HG02943 (cell line): ENCODE data around the gene SCO2.
"Not testable (repeated sequence)": the region's sequence is repeated elsewhere in the genome, so short reads cannot be mapped to it uniquely, and the experiment has no call there.

Experiments
- ATAC-seq: cut with Tn5 transposase; IDR thresholded peaks from one replicate; pipeline ENCODE4 v1.9.1; 2021; ENCODE audit warnings: mild to moderate bottlenecking, low read depth, moderate library complexity; ENCODE audit not compliant: unreplicated experiment

Gene SCO2

GRCh38 chr22:50522208-50522805 lies 3.1 kb downstream of the SCO2 start:
- ATAC-seq, result no peak

DNA sequence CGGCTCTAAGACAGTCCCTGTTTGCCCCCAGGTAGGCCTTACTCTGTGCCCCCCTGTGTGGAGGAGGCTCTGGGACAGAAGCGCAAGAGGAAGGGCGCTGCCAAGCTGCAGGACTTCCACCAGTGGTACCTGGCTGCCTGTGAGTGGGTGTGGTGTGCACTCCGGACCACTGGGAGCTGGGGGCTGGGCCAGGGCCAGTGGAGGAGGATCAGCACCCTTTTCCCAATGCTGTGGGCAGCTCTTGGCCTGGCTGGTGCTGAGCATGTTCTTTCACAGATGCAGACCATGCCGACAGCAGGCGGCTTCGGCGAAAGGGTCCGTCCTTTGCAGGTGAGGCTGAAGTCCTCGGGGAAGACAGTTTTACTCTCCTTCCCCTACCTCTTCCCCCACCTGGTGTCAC lies 3.7 kb downstream of the SCO2 start:
- ATAC-seq, result no peak

- ATAC-seq, result no peak
These were observed 4.5 kb downstream of the SCO2 start for GRCh38 chr22:50520826-50521453.

- ATAC-seq, result not testable (repeated sequence)
These were observed 5.2 kb downstream of the SCO2 start for GRCh38 chr22:50520184-50520583.

DNA sequence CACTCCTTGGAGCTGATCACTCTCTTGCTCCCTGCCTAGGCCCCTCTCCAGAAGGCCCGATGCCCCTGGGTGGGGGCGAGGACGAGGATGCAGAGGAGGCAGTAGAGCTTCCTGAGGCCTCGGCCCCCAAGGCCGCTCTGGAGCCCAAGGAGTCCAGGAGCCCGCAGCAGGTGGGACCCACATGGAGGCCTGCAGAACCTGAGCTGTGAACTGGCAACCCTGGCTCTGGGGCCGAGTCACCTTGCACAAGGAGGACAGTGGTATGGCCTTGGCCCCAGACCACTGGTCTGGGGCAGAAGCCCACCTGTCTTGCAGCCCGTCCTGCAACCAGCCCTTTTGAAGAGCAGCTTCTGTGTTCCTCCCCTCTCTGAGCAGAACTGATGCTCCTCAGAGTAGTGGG lies 6.2 kb downstream of the SCO2 start:
- no peak for ATAC-seq

DNA sequence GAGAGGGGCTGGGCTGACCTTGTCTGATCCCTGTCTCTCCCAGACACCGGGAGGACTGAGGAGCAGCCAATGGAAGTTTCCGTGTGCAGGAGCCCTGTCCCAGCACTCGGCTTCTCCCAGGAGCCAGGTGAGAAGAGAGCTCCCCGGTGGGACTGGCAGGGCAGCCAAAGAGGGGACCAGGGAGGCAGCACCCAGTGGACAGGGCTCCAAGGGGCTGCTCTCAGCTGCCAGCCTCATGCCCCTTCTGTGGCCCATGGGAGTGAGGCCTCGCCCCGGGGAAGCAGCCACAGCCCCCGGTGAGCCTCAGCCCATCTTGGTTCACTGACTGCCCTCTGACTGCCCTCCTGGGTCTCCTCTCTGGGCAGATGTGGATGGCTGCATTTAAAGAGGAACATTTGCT lies 6.8 kb downstream of the SCO2 start:
- no peak for ATAC-seq

- no peak for ATAC-seq
These were observed 7.7 kb downstream of the SCO2 start for GRCh38 chr22:50517495-50518260.

DNA sequence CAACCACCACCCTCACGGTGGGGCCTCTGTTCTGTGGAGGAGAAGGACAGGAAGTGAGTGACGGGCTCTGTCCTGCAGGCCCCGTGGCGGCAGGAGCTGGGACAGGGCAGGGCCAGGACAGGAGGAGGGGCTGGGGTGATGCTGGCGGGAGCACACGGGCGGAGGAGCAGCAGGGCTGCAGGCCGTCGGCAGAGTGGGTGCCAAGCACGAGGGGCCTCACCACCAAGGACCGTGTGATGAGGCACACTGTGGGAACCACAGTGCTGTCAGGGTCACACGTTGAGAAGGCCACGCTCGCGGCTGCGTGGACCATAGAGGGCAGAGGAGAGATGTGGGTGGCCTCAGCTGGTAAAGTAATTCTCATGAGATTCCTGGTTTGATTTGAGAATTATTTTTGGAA lies 8.5 kb downstream of the SCO2 start:
- no peak for ATAC-seq

DNA sequence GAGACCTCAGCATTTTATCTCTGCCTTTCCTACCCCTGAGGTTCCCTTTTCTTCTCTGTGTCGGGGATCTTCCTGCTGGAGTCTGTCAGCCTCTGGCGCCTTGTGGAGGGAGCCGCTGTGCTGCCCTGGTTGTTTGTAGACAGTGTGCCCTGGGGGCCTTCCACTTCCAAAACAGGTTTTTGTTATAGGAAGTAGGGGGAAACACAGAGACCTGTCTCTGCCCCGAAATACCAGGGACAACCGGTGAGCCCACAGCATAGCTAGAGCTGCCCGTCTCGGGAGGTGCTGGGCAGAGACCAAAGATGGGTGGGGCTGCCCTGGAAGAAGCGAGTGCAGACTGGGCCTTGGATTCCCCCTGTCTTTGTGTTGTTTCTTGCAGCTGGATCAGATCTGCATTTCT lies 9.3 kb downstream of the SCO2 start:
- ATAC-seq, result no peak

GRCh38 chr22:50513175-50513574 lies 12.2 kb downstream of the SCO2 start:
- ATAC-seq, result no peak

- ATAC-seq, result no peak
These were observed 16.5 kb downstream of the SCO2 start for GRCh38 chr22:50508897-50509296.

GRCh38 chr22:50507991-50508884 lies 17.2 kb downstream of the SCO2 start, which contains the start of gene NCAPH2:
Gene NCAPH2 (plus strand): TSS chr22:50508224. CDS start chr22:50508338, 114 bp downstream.
- ATAC-seq, result peak; percentile 69

DNA sequence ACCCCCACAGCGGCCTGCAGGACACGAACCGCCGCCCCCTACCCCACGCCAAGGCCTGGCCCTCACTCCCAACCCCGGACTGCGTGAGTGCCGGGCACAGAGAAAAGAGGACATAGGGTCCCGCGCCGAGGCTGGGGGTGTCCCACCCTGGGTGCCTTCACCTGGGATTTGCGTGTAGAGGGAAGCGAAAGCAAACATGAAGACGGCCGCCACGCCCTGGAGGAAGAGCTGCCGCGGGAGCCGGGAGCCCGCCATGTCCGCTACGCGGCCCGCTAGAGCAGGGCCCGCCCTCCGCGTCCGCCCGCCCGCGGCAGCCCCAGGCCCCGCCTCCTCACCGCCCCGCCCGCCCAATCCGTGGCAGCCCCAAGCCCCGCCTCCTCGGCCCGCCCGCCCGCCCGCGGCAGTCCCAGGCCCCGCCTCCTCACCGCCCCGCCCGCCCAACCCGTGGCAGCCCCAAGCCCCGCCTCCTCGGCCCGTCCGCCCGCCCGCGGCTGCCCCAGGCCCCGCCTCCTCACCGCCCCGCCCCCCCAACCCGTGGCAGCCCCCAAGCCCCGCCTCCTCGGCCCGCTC lies 17.9 kb downstream of the SCO2 start, which contains the start of gene LMF2:
Gene LMF2, minus strand, starts transcription at position 282 of the 570 bp plus-strand sequence. Its CDS starts 27 bp downstream, at position 255.
- peak; percentile 39 for ATAC-seq

DNA sequence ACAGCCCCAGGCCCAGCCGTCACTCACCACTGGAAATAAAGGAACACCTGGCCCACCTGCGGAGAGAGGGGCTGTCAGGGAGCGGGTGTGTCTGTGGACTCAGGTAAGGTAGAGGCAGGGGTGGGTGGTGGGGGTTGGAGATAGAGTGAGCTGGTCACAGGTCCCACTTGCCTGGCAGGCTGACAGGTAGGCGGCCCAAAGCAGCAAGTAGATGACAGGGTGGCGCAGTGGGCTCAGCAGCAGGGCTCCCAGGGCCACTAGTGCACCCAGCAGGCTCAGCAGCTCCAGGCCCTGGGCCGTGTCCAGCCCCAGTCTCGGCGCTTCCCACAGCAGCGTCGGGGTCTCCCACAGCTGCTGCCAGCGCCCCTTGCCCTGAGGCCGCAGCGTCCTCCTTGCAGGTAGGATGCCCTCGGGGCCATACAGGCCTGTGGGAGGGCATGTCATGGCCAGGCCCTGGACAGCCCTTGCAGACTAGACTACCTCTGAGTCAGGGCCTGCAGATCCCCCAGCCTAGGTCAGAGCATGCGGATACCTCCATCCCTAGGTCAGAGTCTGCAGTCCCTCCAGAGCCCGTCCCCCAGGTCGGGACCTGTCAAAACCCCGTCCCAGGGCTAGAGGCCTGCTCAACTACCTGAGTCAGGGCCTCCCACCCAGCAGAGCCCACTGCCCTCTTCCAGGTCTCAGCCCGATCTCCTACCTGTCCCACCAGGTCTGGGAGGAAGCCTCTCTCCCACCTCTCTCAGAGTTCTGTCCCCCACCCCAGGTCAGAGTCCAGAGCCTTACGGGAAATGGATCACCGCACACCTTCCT lies 18.6 kb downstream of the SCO2 start:
- ATAC-seq, result peak; percentile 6

GRCh38 chr22:50505776-50506610 lies 19.4 kb downstream of the SCO2 start:
- ATAC-seq, result no peak

DNA sequence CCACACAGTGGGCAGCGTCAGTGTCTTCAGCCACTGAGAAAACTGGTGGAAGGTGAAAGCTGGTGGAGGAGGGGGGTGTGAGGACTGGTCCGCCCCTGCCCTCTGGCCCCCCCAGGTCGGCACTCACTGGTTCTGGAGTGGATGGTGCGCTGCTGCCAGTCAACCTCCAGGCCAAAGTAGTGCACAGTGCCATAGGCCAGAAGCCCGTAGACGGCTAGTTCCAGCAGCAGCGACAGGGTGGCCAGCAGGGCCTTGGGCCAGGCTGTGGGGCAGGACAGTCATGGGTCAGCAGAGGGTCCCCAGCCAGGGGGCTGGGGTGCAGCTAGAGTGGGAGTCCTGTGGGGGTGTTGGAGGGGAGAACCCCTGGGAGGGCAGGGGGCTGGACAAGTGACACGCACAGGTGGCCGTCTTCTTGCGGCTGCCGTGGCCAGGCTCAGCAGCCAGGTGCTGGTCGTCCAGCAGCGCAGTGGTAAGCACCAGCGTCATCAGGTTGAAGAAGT lies 20.1 kb downstream of the SCO2 start:
- ATAC-seq, result no peak

DNA sequence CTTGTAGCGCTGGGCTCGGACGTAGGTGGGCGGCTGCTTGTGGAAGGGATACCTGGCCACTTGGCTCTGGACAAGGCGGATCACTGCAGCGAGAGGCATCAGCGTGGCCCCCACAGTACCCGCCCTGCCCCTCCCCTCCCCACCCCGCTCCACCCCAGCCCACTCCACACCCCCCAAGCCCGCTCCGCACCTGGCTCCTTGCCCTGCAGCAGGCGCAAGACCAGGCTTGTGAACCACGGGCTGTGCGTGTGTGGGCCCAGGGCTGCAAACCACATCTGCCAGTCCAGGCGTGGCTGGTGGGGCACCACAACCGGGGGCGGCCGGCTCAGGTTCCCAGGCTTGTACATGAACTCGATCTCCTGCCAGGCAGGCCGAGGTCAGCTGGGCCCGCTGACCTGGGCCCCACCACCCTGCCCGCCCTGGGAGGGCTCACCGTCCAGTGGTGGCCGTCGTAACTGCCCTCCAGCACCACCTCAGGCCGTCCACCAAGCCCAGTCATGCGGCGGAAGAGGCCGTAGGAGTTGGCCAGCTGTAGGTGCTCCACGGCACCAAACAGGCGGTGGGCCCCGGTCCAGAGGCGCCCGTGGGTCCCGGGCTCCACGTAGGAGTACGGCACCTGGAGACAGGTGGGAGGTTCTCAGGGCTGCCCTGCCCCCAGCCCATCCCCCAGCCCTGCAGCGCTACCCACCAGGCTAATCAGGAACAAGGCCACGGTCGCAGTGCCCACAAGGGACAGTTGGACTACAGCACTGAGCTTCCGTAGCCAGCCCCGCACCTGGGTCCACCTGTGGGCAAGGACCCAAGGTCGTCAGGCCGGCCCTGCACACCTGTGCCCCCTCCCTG lies 20.8 kb downstream of the SCO2 start:
- ATAC-seq, result no peak
